Neural cell (in vitro differentiated cells): ENCODE data around the gene UBA6.

Experiments used
- EP300 ChIP-seq: fragments of 450-650 bp; conservative IDR thresholded peaks from 2 replicates; pipeline ENCODE4 v1.6.1; 2014; ENCODE audit warnings: antibody characterized with exemption, mild to moderate bottlenecking, moderate library complexity; ENCODE audit not compliant: poor library complexity, severe bottlenecking
- EZH2 ChIP-seq: fragments of 200-600, 300-800 bp; shearing (Covaris generic), sonication (generic); IDR thresholded peaks from 2 replicates; pipeline ENCODE4 v1.6.1; 2014; ENCODE audit warnings: antibody characterized with exemption, low read length, borderline replicate concordance, mild to moderate bottlenecking; ENCODE audit not compliant: insufficient read depth, poor library complexity, severe bottlenecking
- MXI1 ChIP-seq: fragments of 450-650 bp; conservative IDR thresholded peaks from 2 replicates; pipeline ENCODE4 v1.6.1; 2014; ENCODE audit warnings: antibody characterized with exemption, mild to moderate bottlenecking; ENCODE audit not compliant: poor library complexity, severe bottlenecking
- POLR2AphosphoS5 ChIP-seq: IDR thresholded peaks from 2 replicates; pipeline ENCODE4 v1.6.1; 2012
- RAD21 ChIP-seq: fragments of 450-650 bp; conservative IDR thresholded peaks from 2 replicates; pipeline ENCODE4 v1.6.1; 2014; ENCODE audit warnings: antibody characterized with exemption, mild to moderate bottlenecking, moderate library complexity
- SMC3 ChIP-seq: fragments of 450-650 bp; conservative IDR thresholded peaks from 2 replicates; pipeline ENCODE4 v1.6.1; 2014; ENCODE audit warnings: antibody characterized with exemption, mild to moderate bottlenecking, moderate library complexity; ENCODE audit not compliant: poor library complexity
- TF ChIP-seq, protein P1 (sequence below): fragments of 450-650 bp; IDR thresholded peaks from 2 replicates; pipeline ENCODE4 v1.5.1; 2014; ENCODE audit warnings: antibody characterized with exemption, mild to moderate bottlenecking, moderate library complexity; ENCODE audit not compliant: poor library complexity, severe bottlenecking
- TF ChIP-seq, protein P2 (sequence below): IDR thresholded peaks from 2 replicates; pipeline ENCODE4 v1.6.1; 2012; ENCODE audit warnings: borderline replicate concordance

DNA sequence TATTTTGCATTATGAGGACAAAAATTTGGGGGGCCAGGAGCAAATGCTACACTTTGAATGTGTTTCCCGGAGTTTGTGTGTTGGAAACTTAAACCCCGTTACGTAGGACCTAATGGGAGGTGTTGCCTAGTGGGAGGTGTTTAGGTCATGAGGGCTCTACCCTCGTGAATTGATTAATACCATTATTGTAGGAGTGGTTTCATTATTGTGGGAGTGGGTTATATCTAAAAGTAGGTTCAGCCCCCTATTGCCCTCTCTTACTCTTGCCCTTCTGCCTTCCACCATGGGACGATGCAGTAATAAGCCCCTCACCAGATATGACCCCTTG lies 15.5 kb downstream of the UBA6 start:
- TF ChIP-seq RAD21 (no peak), POLR2AphosphoS5 (no peak), EZH2 (no peak), MXI1 (no peak), SMC3 (no peak), EP300 (no peak)
- TF ChIP-seq, protein P1, sequence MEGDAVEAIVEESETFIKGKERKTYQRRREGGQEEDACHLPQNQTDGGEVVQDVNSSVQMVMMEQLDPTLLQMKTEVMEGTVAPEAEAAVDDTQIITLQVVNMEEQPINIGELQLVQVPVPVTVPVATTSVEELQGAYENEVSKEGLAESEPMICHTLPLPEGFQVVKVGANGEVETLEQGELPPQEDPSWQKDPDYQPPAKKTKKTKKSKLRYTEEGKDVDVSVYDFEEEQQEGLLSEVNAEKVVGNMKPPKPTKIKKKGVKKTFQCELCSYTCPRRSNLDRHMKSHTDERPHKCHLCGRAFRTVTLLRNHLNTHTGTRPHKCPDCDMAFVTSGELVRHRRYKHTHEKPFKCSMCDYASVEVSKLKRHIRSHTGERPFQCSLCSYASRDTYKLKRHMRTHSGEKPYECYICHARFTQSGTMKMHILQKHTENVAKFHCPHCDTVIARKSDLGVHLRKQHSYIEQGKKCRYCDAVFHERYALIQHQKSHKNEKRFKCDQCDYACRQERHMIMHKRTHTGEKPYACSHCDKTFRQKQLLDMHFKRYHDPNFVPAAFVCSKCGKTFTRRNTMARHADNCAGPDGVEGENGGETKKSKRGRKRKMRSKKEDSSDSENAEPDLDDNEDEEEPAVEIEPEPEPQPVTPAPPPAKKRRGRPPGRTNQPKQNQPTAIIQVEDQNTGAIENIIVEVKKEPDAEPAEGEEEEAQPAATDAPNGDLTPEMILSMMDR = no peak
- TF ChIP-seq, protein P2, sequence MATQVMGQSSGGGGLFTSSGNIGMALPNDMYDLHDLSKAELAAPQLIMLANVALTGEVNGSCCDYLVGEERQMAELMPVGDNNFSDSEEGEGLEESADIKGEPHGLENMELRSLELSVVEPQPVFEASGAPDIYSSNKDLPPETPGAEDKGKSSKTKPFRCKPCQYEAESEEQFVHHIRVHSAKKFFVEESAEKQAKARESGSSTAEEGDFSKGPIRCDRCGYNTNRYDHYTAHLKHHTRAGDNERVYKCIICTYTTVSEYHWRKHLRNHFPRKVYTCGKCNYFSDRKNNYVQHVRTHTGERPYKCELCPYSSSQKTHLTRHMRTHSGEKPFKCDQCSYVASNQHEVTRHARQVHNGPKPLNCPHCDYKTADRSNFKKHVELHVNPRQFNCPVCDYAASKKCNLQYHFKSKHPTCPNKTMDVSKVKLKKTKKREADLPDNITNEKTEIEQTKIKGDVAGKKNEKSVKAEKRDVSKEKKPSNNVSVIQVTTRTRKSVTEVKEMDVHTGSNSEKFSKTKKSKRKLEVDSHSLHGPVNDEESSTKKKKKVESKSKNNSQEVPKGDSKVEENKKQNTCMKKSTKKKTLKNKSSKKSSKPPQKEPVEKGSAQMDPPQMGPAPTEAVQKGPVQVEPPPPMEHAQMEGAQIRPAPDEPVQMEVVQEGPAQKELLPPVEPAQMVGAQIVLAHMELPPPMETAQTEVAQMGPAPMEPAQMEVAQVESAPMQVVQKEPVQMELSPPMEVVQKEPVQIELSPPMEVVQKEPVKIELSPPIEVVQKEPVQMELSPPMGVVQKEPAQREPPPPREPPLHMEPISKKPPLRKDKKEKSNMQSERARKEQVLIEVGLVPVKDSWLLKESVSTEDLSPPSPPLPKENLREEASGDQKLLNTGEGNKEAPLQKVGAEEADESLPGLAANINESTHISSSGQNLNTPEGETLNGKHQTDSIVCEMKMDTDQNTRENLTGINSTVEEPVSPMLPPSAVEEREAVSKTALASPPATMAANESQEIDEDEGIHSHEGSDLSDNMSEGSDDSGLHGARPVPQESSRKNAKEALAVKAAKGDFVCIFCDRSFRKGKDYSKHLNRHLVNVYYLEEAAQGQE = no peak
